ENCODE results near the gene ARPC5. TPM values are rescaled to one million over a fixed set of nuclear protein-coding genes. Genes with fewer than 3 reads are reported as not detected.
A peak's percentile ranks its signal among the peaks of the same experiment; 100 is the strongest.

ARPC5 gene
- polyA plus RNA-seq, 3 donors: 110 to 1,089 (median 1,064) TPM

DNA sequence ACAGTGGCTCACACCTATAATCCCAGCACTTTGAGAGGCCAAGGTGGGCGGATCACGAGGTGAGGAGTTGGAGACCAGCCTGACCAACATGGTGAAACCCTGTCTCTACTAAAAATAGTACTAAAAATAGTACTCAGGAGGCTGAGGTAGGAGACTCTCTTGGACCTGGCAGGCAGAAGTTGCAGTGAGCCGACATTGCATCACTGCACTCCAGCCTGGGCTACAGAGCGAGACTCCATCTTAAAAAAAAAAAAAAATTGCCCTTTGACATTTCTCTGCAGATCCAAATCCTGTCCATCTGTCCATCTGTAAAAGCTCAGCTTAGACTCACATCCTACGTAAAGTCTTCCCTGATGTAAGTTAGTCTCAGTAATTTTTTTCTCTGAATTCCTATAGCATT is 39.1 kb downstream of the ARPC5 start:
- Mint-ChIP-seq H3K27me3 (ENCODE audit: low read depth in 3 of 3) (peaks cover 0 to 4% (median 0%) of the 10 kb centered on the region in 3 donors), H3K9me3 (peaks cover 0 to 4% (median 0%) of the 10 kb centered on the region in 7 donors), H3K4me3 (no peak overlapping the region), H3K27ac (no peak overlapping the region), H3K4me1 (peaks cover 87% of the 10 kb centered on the region), H3K36me3 (peaks cover 6 to 15% of the 10 kb centered on the region in 2 donors)
- Histone ChIP-seq H3K27ac (ENCODE audit: low read depth in 1 of 2, low read length in 2 of 2) (no peak overlapping the region), H3K9me3 (replicated peaks in 1 of 2; ENCODE audit: control insufficient read depth in 1 of 2, insufficient read depth in 1 of 2, low read length in 2 of 2) (no peaks in the 10 kb centered on the region), H3K79me2 (ENCODE audit: insufficient read depth, low read length) (peaks cover 9% of the 10 kb centered on the region), H3K9ac (ENCODE audit: insufficient read depth, low read length, poor library complexity, severe bottlenecking) (no peak overlapping the region), H4K20me1 (ENCODE audit: insufficient read depth, low read length) (no peaks in the 10 kb centered on the region), H3K4me3 (replicated peaks in 1 of 3; ENCODE audit: low read depth in 2 of 3, low read length in 3 of 3) (no peak overlapping the region), H2AFZ (ENCODE audit: insufficient read depth, low read depth, low read length, poor library complexity, severe bottlenecking) (no peak overlapping the region), H3K4me2 (replicated peaks; ENCODE audit: extremely low read depth, low read length, poor library complexity, severe bottlenecking) (no peak overlapping the region), H3K4me1 (ENCODE audit: control insufficient read depth in 1 of 2, insufficient read depth in 2 of 2, low read length in 2 of 2) (peaks cover 76 to 93% of the 10 kb centered on the region in 2 donors), H3K27me3 (ENCODE audit: control insufficient read depth in 2 of 2, insufficient read depth in 2 of 2, low read length in 2 of 2) (no peaks in the 10 kb centered on the region), H3K36me3 (replicated peaks in 1 of 2; ENCODE audit: control insufficient read depth in 1 of 2, insufficient read depth in 2 of 2, low read length in 2 of 2) (no peaks in the 10 kb centered on the region)
- TF ChIP-seq, protein P1, sequence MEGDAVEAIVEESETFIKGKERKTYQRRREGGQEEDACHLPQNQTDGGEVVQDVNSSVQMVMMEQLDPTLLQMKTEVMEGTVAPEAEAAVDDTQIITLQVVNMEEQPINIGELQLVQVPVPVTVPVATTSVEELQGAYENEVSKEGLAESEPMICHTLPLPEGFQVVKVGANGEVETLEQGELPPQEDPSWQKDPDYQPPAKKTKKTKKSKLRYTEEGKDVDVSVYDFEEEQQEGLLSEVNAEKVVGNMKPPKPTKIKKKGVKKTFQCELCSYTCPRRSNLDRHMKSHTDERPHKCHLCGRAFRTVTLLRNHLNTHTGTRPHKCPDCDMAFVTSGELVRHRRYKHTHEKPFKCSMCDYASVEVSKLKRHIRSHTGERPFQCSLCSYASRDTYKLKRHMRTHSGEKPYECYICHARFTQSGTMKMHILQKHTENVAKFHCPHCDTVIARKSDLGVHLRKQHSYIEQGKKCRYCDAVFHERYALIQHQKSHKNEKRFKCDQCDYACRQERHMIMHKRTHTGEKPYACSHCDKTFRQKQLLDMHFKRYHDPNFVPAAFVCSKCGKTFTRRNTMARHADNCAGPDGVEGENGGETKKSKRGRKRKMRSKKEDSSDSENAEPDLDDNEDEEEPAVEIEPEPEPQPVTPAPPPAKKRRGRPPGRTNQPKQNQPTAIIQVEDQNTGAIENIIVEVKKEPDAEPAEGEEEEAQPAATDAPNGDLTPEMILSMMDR (IDR thresholded peaks at IDR 0.05): no peak
- peak in 1 of 3 donors; percentile 28 for DNase-seq
- WGBS (ENCODE audit: insufficient coverage): no CpG with 5 or more reads among the region's 5 CpGs
- intact Hi-C loops (cut with micrococcal nuclease): no loop called here

DNA sequence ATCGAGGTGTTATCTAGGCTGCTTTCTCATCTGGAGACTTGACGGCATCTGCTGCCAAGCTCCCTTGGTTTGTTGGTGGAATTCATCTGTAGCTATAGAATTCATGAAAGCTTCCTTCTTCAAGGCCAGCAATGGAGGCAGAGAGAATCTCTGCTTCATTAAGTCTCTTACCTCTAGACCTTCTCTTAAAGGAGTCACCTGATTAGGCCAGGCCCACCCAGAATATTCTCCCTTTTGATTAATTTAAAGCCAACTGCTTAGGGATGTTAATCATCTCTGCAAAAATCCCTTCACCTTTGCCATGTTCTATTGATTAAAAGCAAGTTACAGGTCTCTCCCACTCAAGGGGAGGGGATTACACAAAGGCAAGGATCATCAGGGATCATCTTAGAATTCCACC is 40.0 kb downstream of the ARPC5 start:
- no peak overlapping the region for H3K4me3 ChIP-seq (replicated peaks in 1 of 3; ENCODE audit: low read depth in 2 of 3, low read length in 3 of 3)
- no peak overlapping the region for H3K4me3 Mint-ChIP-seq
- H3K27me3 ChIP-seq (ENCODE audit: control insufficient read depth in 2 of 2, insufficient read depth in 2 of 2, low read length in 2 of 2): no peaks in the 10 kb centered on the region
- peaks cover 77 to 91% of the 10 kb centered on the region in 2 donors for H3K4me1 ChIP-seq (ENCODE audit: control insufficient read depth in 1 of 2, insufficient read depth in 2 of 2, low read length in 2 of 2)
- DNase-seq: no peak
- H4K20me1 ChIP-seq (ENCODE audit: insufficient read depth, low read length): no peaks in the 10 kb centered on the region
- intact Hi-C loops (cut with micrococcal nuclease): no loop called here
- no peak overlapping the region for H3K27ac ChIP-seq (ENCODE audit: low read depth in 1 of 2, low read length in 2 of 2)
- 80% methylated on average over 1 of the region's 2 CpGs for WGBS (ENCODE audit: insufficient coverage)
- no peak overlapping the region for H3K9ac ChIP-seq (ENCODE audit: insufficient read depth, low read length, poor library complexity, severe bottlenecking)
- peaks cover 6 to 13% of the 10 kb centered on the region in 2 donors for H3K36me3 Mint-ChIP-seq
- H3K9me3 ChIP-seq (replicated peaks in 1 of 2; ENCODE audit: control insufficient read depth in 1 of 2, insufficient read depth in 1 of 2, low read length in 2 of 2): no peaks in the 10 kb centered on the region
- peaks cover 88% of the 10 kb centered on the region for H3K4me1 Mint-ChIP-seq
- no peak overlapping the region for H3K4me2 ChIP-seq (replicated peaks; ENCODE audit: extremely low read depth, low read length, poor library complexity, severe bottlenecking)
- H3K36me3 ChIP-seq (replicated peaks in 1 of 2; ENCODE audit: control insufficient read depth in 1 of 2, insufficient read depth in 2 of 2, low read length in 2 of 2): no peaks in the 10 kb centered on the region
- no peak overlapping the region for H2AFZ ChIP-seq (ENCODE audit: insufficient read depth, low read depth, low read length, poor library complexity, severe bottlenecking)
- peaks cover 0 to 4% (median 0%) of the 10 kb centered on the region in 7 donors for H3K9me3 Mint-ChIP-seq
- TF ChIP-seq, protein P1 (IDR thresholded peaks at IDR 0.05): no peak
- H3K27me3 Mint-ChIP-seq (ENCODE audit: low read depth in 3 of 3): peaks cover 0 to 4% (median 0%) of the 10 kb centered on the region in 3 donors
- H3K27ac Mint-ChIP-seq: peak overlapping the region in 3 of 7 donors; percentile 25 to 50 (median 42)
- peaks cover 10% of the 10 kb centered on the region for H3K79me2 ChIP-seq (ENCODE audit: insufficient read depth, low read length)

Measured in CD14-positive monocyte (primary cell).